Activated CD4-positive, alpha-beta memory T cell treated with anti-CD3 and anti-CD28 coated beads for 36 hours (primary cell): ENCODE results near the gene CFAP69. TPM values are rescaled to one million over a fixed set of nuclear protein-coding genes. Genes with fewer than 3 reads are reported as not detected.
"Not testable (repeated sequence)": the region's sequence is repeated elsewhere in the genome, so short reads cannot be mapped to it uniquely, and the experiment has no call there.

ENCODE experiments used
- CTCF ChIA-PET: fragments of 350-600 bp; sonication (Branson Sonifier 250); formaldehyde crosslinking; loops from one replicate; lab custom pipeline; 2021; ENCODE audit warnings: antibody characterized with exemption, inconsistent platforms; lab: Charles Lee
- POLR2A ChIA-PET: fragments of 350-600 bp; sonication (Branson Sonifier 250); formaldehyde crosslinking; loops from one replicate; lab custom pipeline; 2021; ENCODE audit warnings: antibody characterized with exemption; lab: Charles Lee
- DNase-seq: peaks from one replicate; pipeline ENCODE4 v3.0.0-alpha.2; 2020
- H3K27ac Mint-ChIP-seq: one replicate; pipeline ENCODE4 v1.8.0; 2021; ENCODE audit warnings: mixed read lengths
- H3K27me3 Mint-ChIP-seq: one replicate; pipeline ENCODE4 v1.8.0; 2021; ENCODE audit warnings: mixed read lengths
- H3K36me3 Mint-ChIP-seq: one replicate; pipeline ENCODE4 v1.8.0; 2021; ENCODE audit warnings: mixed read lengths
- H3K4me1 Mint-ChIP-seq: one replicate; pipeline ENCODE4 v1.8.0; 2021; ENCODE audit warnings: low read depth, mixed read lengths
- H3K4me3 Mint-ChIP-seq: one replicate; pipeline ENCODE4 v1.8.0; 2021; ENCODE audit warnings: mild to moderate bottlenecking, mixed read lengths
- H3K9me3 Mint-ChIP-seq: one replicate; pipeline ENCODE4 v1.8.0; 2021; ENCODE audit warnings: mixed read lengths
- intact Hi-C: fragments of 100-400 bp; cut with micrococcal nuclease; formaldehyde crosslinking; loops from one replicate; pipeline ENCODE4 v1.15.1; 2023
- total RNA-seq, 2 experiments: library from RNA; stranded (reverse); gene quantifications; one replicate each; pipeline ENCODE4 v1.2.3, GENCODE V29; 2021

CFAP69 gene
- total RNA-seq, 2 experiments from 2014 or later, result 0.48 TPM; not detected in 1

DNA sequence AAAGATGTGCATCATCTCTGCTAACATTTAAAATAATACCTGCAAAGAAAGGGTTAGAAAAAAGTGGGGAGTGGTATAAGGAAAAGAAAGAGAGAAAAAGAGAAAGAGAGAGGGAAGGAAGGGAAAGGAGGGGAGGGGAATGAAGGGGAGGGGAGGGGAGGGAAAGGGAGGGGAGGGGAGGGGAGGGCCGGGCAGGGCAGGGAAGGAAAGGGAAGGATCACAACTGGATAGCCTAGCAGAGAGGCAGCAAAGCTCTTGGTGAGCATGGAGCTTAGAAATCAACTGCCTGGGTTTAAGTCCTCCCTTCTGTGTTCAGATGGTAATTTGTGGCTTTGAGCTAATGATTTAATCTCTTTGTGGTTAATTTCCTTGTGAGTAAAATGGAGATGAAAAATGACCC, 81.5 kb downstream of the CFAP69 start:
- H3K4me1 Mint-ChIP-seq, result peaks cover 2% of the 10 kb centered on the region
- H3K27me3 Mint-ChIP-seq, result peaks cover 23% of the 10 kb centered on the region
- intact Hi-C loops, result no loop called here
- ChIA-PET POLR2A (no interaction called here), CTCF (interaction anchor here (1.1 kb wide), 1 partner anchor 19 kb away, joined by 3 read pairs; the partner anchor contains the start of gene GTPBP10)
- H3K27ac Mint-ChIP-seq, result no peak overlapping the region
- DNase-seq, result no peak
- no peaks in the 10 kb centered on the region for H3K36me3 Mint-ChIP-seq
- no peak overlapping the region for H3K4me3 Mint-ChIP-seq
- no peaks in the 10 kb centered on the region for H3K9me3 Mint-ChIP-seq

GRCh38 chr7:90334193-90334843, 89.3 kb downstream of the CFAP69 start:
- intact Hi-C loops, result no loop called here
- H3K36me3 Mint-ChIP-seq, result no peaks in the 10 kb centered on the region
- DNase-seq, result no peak
- H3K27ac Mint-ChIP-seq, result no peak overlapping the region
- CTCF ChIA-PET, result interaction anchor here (1.0 kb wide), 1 partner anchor 23 kb away, joined by 3 read pairs; no protein-coding TSS in a partner anchor
- H3K4me3 Mint-ChIP-seq, result no peak overlapping the region
- H3K4me1 Mint-ChIP-seq, result no peaks in the 10 kb centered on the region
- H3K9me3 Mint-ChIP-seq, result peaks cover 3% of the 10 kb centered on the region
- POLR2A ChIA-PET, result no interaction called here
- peaks cover 8% of the 10 kb centered on the region for H3K27me3 Mint-ChIP-seq

- H3K27ac Mint-ChIP-seq, POLR2A ChIA-PET, H3K27me3 Mint-ChIP-seq, DNase-seq, H3K4me3 Mint-ChIP-seq, H3K4me1 Mint-ChIP-seq, intact Hi-C loops, H3K36me3 Mint-ChIP-seq, H3K9me3 Mint-ChIP-seq: not testable (repeated sequence)
- CTCF ChIA-PET, result interaction anchor here (1.0 kb wide), 1 partner anchor 24 kb away, joined by 3 read pairs; no protein-coding TSS in a partner anchor
Observed at GRCh38 chr7:90334926-90335325, 90.0 kb downstream of the CFAP69 start.

GRCh38 chr7:90337106-90337505, 92.1 kb downstream of the CFAP69 start:
- H3K4me3 Mint-ChIP-seq, result no peak overlapping the region
- H3K36me3 Mint-ChIP-seq, result no peaks in the 10 kb centered on the region
- CTCF ChIA-PET, result interaction anchor here (1.3 kb wide), 1 partner anchor 9 kb away, joined by 5 read pairs; the partner anchor contains the start of gene GTPBP10
- no peak for DNase-seq
- no peaks in the 10 kb centered on the region for H3K4me1 Mint-ChIP-seq
- POLR2A ChIA-PET, result interaction anchor here (0.6 to 1.5 kb wide), 2 partner anchors 9 to 15 kb away, joined by 3 to 4 read pairs; no protein-coding TSS in a partner anchor
- H3K27ac Mint-ChIP-seq, result no peak overlapping the region
- H3K27me3 Mint-ChIP-seq, result peaks cover 3% of the 10 kb centered on the region
- intact Hi-C loops, result no loop called here
- peaks cover 3% of the 10 kb centered on the region for H3K9me3 Mint-ChIP-seq

DNA sequence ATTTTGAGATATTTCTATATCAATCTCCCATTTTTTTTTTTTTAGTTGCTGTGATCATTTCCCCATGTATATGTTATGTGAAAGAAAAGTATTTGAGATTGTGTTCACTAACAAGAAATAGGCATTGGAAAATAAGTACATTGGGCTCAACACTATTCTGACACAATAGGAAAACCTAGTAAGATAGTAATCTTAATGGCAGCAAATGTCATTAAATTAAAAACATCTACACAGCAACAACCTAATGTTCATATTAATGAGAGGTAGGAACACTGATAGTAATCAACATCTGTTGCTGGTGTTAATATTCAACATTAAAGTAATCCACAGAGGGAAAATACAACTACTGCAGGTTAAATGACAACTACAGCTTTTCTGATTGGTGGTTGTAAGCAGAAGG, 100.0 kb downstream of the CFAP69 start:
- intact Hi-C loops, result loop anchor here (5.0 to 10.0 kb wide), 2 partner anchors 193 to 1340 kb away; partner anchors contain the start of gene STEAP1
- ChIA-PET CTCF (interaction anchor here (1.2 to 1.7 kb wide), 4 partner anchors 11 to 191 kb away, joined by 3 to 8 read pairs (median 5); partner anchors contain the start of genes STEAP1 and STEAP2), POLR2A (interaction anchor here (1.2 kb wide), 1 partner anchor 59 kb away, joined by 4 read pairs; the partner anchor contains the start of gene CLDN12)
- peak overlapping the region; percentile 93 for H3K27ac Mint-ChIP-seq
- H3K4me3 Mint-ChIP-seq, result no peak overlapping the region
- no peaks in the 10 kb centered on the region for H3K9me3 Mint-ChIP-seq
- peaks cover 31% of the 10 kb centered on the region for H3K4me1 Mint-ChIP-seq
- H3K36me3 Mint-ChIP-seq, result peaks cover 12% of the 10 kb centered on the region
- H3K27me3 Mint-ChIP-seq, result no peaks in the 10 kb centered on the region
- DNase-seq, result no peak

DNA sequence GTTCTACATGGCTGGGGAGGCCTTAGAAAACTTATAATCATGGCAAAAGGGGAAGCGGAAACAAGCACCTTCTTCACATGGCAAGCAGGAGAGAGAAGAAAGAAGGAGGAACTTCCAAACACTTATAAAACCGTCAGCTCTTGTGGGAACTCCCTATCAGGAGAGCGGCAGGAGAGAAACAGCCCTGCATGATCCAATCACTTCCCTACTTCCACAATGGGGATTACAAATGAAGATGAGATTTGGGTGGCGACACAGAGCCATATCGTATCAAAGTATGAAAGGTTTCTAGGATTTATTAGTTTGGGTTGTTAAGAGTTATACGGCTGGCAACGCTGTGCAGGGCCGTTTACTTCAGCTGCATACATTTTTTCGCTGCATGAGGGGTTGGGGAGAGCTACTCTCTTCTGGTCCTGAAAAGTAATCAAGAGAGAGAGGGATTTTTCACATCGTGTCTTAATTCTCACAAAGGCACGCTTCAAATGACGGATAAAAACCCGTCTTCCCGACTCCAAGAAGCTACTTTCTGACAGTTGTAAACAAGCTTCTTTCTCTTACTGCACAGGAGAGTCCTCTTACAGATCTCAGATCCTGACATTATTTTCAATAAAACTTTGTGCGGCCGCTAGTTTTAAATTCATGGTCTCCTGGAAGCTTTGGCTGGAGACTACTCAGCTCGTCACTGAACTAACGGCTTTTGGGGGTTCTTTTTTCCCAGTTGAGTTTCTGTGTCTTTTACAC, 100.8 kb downstream of the CFAP69 start:
- CTCF ChIA-PET, result interaction anchor here (0.7 to 1.7 kb wide), 13 partner anchors 9 to 213 kb away, joined by 3 to 9 read pairs (median 3); partner anchors contain the start of genes FAM237B, STEAP1 and STEAP2
- intact Hi-C loops, result loop anchor here (1.0 to 10.0 kb wide), 5 partner anchors 58 to 1341 kb away; partner anchors contain the start of genes CFAP69, CLDN12 and STEAP1
- POLR2A ChIA-PET, result interaction anchor here (0.6 to 1.2 kb wide), 3 partner anchors 9 to 58 kb away, joined by 3 to 4 read pairs (median 4); partner anchors contain the start of gene CLDN12
- DNase-seq, result no peak
- peaks cover 15% of the 10 kb centered on the region for H3K36me3 Mint-ChIP-seq
- H3K9me3 Mint-ChIP-seq, result no peaks in the 10 kb centered on the region
- peak overlapping the region; percentile 94 for H3K4me3 Mint-ChIP-seq
- peaks cover 37% of the 10 kb centered on the region for H3K4me1 Mint-ChIP-seq
- no peaks in the 10 kb centered on the region for H3K27me3 Mint-ChIP-seq
- peak overlapping the region; percentile 93 for H3K27ac Mint-ChIP-seq

- Mint-ChIP-seq H3K27ac (peak within 1 kb of the TSS; percentile 93), H3K27me3 (no peaks in the 10 kb centered on the region), H3K9me3 (no peaks in the 10 kb centered on the region), H3K36me3 (peaks cover 15% of the 10 kb centered on the region), H3K4me3 (peak within 1 kb of the TSS; percentile 94), H3K4me1 (peaks cover 40% of the 10 kb centered on the region)
- intact Hi-C loops, result loop anchor here (1.0 to 10.0 kb wide), 5 partner anchors 57 to 1342 kb away; partner anchors contain the start of genes CFAP69, CLDN12 and STEAP1
- ChIA-PET POLR2A (interaction anchor here (0.6 to 1.2 kb wide), 3 partner anchors 10 to 57 kb away, joined by 3 to 4 read pairs (median 4); partner anchors contain the start of gene CLDN12), CTCF (interaction anchor here (0.7 to 1.7 kb wide), 13 partner anchors 9 to 212 kb away, joined by 3 to 9 read pairs (median 3); partner anchors contain the start of genes FAM237B, STEAP1 and STEAP2)
- DNase-seq, result peak; percentile 97
Observed at GRCh38 chr7:90346336-90347125, 101.6 kb downstream of the CFAP69 start, which contains the start of gene GTPBP10. Gene GTPBP10 (plus strand): TSS chr7:90346716. CDS start chr7:90346742, 26 bp downstream.

DNA sequence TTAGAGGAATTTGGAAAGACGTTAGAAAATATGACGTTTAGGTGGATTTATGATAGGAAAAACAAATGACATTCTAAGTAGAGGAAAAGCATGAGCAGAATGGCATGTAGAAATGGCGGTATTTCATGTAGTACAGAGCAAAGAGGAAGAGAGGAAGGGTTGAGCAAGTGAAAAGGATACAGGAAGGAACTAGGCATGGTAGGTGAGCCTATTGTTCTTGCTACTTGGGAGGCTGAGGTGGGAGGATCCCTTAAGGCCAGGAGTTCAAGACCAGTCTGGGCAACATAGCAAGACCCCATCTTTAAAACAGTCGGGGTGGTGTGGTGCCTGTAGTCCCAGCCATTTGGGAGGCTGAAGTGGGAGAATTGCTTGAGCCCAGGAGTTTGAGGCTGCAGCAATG, 102.8 kb downstream of the CFAP69 start:
- Mint-ChIP-seq H3K27me3 (no peaks in the 10 kb centered on the region), H3K27ac (peak overlapping the region; percentile 93), H3K9me3 (no peaks in the 10 kb centered on the region), H3K4me3 (peak overlapping the region; percentile 94), H3K36me3 (peaks cover 17% of the 10 kb centered on the region), H3K4me1 (peaks cover 42% of the 10 kb centered on the region)
- CTCF ChIA-PET, result interaction anchor here (1.0 kb wide), 1 partner anchor 56 kb away, joined by 3 read pairs; the partner anchor contains the start of gene CLDN12
- POLR2A ChIA-PET, result no interaction called here
- intact Hi-C loops, result loop anchor here (5.0 to 10.0 kb wide), 2 partner anchors 195 to 1343 kb away; partner anchors contain the start of gene STEAP1
- no peak for DNase-seq

- H3K4me1 Mint-ChIP-seq, result peaks cover 44% of the 10 kb centered on the region
- ChIA-PET CTCF (no interaction called here), POLR2A (no interaction called here)
- H3K36me3 Mint-ChIP-seq, result peaks cover 20% of the 10 kb centered on the region
- no peak overlapping the region for H3K4me3 Mint-ChIP-seq
- no peaks in the 10 kb centered on the region for H3K27me3 Mint-ChIP-seq
- no peak for DNase-seq
- intact Hi-C loops, result loop anchor here (5.0 to 10.0 kb wide), 2 partner anchors 197 to 1345 kb away; partner anchors contain the start of gene STEAP1
- H3K27ac Mint-ChIP-seq, result no peak overlapping the region
- H3K9me3 Mint-ChIP-seq, result no peaks in the 10 kb centered on the region
Observed at GRCh38 chr7:90349305-90349704, 104.3 kb downstream of the CFAP69 start.

- Mint-ChIP-seq H3K4me1 (peaks cover 43% of the 10 kb centered on the region), H3K36me3 (peaks cover 22% of the 10 kb centered on the region)
- H3K9me3 Mint-ChIP-seq, DNase-seq, H3K27me3 Mint-ChIP-seq, intact Hi-C loops, H3K4me3 Mint-ChIP-seq, H3K27ac Mint-ChIP-seq, POLR2A ChIA-PET, CTCF ChIA-PET: not testable (repeated sequence)
Observed at GRCh38 chr7:90350032-90350431, 105.1 kb downstream of the CFAP69 start.

DNA sequence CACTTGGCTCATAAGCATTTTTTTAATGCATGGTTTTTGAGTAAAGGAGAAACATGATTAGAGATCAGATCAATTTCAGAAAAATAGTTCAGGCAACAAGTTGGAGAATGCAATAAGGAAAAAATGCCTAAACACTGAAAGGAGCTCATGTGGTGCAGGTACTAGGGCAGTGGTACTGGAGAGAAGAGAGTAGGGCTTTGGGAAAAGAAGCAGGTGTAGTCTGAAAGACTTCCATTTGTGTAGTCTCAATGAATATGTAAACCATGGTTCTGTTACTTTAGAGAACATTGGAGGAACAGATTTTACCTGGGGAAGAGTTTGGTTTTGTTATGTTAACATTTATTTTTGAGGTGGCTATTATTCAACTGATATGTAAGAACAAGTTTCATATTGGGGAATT, 107.0 kb downstream of the CFAP69 start:
- intact Hi-C loops, result no loop called here
- POLR2A ChIA-PET, result interaction anchor here (1.0 kb wide), 1 partner anchor 16 kb away, joined by 4 read pairs; no protein-coding TSS in a partner anchor
- Mint-ChIP-seq H3K4me1 (peaks cover 34% of the 10 kb centered on the region), H3K27me3 (no peaks in the 10 kb centered on the region), H3K9me3 (peaks cover 5% of the 10 kb centered on the region), H3K4me3 (no peak overlapping the region), H3K27ac (no peak overlapping the region), H3K36me3 (peaks cover 38% of the 10 kb centered on the region)
- DNase-seq, result no peak
- CTCF ChIA-PET, result interaction anchor here (0.9 kb wide), 1 partner anchor 17 kb away, joined by 3 read pairs; no protein-coding TSS in a partner anchor
